Vagina (tissue), 2 donors: ENCODE measurements around the gene ST3GAL6.

Source experiments
- CTCF ChIP-seq, 3 experiments: fragments of 450-650 bp in 2 of 3; fragments of 200-600 bp in 1 of 3; sonication (generic) in 1 of 3; IDR thresholded peaks; one replicate each; pipeline ENCODE4 v1.5.1; 2017 to 2019; ENCODE audit warnings: antibody characterized with exemption in 3 of 3, mild to moderate bottlenecking in 2 of 3, moderate library complexity in 2 of 3
- POLR2A ChIP-seq, 2 donors: fragments of 450-650 bp; IDR thresholded peaks; one replicate each; pipeline ENCODE4 v1.6.1; 2017; ENCODE audit warnings: antibody characterized with exemption in 2 of 2, mild to moderate bottlenecking in 2 of 2, moderate library complexity in 2 of 2

GRCh38 chr3:98797905-98798304 lies 34.8 kb downstream of the ST3GAL6 start:
- TF ChIP-seq CTCF (IDR thresholded peaks at IDR 0.05): no peak
- TF ChIP-seq POLR2A (IDR thresholded peaks at IDR 0.05): no peak
